IPS DF 4.7 (cell line): ENCODE data around the gene MGRN1.

Experiments
- DNase-seq: peaks from one replicate; pipeline ENCODE4 v3.0.0-alpha.2; 2013; ENCODE audit warnings: low spot score; ENCODE audit errors: extremely low read depth

The MGRN1 gene

GRCh38 chr16:4623593-4623992 lies 1.0 kb upstream of the MGRN1 start:
- DNase-seq, result no peak

DNA sequence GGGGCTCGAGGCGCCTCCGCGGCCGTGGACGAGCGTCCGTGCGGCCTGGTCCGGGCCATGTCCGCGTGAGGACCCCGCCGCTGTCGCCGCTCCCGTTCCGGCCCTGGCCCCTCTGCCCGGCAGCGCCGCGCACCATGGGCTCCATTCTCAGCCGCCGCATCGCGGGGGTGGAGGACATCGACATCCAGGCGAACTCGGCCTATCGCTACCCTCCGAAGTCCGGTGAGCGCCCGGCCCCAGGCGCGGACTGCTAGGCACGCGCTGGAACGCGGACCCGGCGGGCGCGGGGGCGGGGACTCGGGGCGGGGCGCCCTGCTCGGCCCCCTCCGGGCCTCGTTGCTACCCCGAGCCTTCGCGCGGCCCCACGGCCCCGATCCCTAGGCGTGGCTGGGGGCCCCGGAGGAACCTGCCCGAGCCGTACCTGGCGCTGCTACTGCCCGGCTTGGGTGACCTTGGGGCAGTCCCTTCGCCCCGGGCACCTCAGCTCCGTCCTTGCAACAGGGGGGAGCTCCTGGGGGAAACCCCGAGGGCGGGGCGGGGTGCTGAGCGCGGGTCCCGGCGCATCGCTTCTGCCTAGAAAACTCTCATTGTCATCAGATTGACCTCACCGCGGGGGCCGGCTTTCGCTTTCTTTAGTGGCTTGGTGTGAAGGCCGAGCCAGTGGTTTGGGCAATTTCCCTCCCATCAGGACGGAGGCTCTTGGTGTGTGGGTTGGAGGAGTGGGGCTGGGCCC lies 367 bp downstream of the MGRN1 start:
- DNase-seq, result no peak

GRCh38 chr16:4625560-4626159 lies 1.0 kb downstream of the MGRN1 start:
- no peak for DNase-seq

DNA sequence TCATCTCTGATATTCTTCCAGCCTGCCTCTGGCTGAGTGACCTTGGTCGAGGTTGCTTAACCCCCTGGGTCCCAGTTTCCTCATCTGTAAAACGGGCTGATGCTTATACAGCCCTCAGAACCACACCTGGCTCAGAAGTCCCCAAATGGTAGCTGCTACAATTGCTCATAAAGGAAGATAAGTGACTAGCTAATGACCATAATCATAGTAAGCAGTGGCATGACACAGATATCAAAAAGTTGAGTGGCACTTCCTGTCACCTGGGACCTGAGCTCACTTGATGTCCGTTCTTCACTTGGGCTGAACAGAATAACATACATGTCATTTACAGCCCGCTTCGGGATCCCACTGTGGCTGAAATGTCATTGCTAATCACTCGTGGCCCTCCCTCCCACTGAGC lies 1.8 kb downstream of the MGRN1 start:
- DNase-seq, result no peak

DNA sequence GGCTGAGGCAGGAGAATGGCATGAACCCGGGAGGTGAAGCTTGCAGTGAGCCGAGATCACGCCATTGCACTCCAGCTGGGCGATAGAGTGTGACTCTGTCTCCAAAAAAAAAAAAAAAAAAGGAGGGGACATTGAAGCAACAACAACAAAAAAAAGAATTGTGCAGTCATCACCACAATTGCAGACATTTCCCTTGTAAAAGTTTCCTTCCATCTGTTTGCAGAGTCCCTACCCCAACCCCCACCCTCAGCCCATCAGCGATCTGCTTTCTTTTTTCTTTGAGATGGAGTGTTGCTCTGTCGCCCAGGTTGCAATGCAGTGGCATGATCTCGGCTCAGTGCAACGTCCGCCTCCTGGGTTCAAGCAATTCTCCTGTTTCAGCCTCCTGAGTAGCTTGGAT lies 3.7 kb downstream of the MGRN1 start:
- no peak for DNase-seq

DNA sequence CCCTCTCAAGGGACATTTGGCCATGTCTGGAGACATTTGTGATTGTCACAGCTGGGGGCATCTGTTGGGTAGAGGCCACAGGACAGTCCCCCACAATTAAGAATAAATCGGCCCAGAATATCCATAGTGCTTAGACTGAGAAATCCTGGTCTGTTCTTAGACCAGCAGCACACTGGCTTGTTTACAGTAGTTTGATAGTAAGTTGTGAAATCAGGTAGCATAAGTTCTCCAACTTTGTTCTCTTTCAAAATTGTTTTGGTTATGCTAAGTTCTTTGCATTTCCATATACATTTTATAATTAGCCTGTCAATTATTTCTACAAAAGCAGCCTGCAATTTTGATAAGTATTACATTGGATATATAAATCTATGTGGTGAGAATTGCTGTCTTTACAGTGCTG lies 6.8 kb downstream of the MGRN1 start:
- no peak for DNase-seq

GRCh38 chr16:4633910-4634635 lies 9.4 kb downstream of the MGRN1 start:
- no peak for DNase-seq

- DNase-seq, result no peak
Measured at GRCh38 chr16:4634768-4635167, 10.1 kb downstream of the MGRN1 start.

DNA sequence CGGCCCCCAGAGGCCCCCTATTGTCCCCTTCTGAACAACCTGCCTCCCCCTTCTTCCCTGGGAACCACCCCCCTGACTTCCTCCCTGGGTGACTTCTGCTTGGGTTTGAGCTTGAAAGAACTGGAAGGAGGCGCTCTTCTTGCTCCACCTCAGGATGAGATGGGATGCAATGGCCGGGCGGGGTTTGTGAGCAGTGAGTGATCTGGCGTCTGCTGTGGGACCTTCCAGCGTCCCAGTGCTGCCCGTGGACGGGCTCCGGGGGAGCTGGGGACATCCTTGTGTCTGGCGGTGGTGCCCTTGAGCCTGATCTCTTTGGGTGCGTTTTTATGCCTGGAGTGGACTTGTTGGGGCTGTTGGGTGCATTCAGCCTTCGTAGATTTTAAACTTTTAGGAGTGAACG lies 11.6 kb downstream of the MGRN1 start:
- no peak for DNase-seq

GRCh38 chr16:4637501-4638166 lies 13.0 kb downstream of the MGRN1 start:
- DNase-seq, result no peak

- no peak for DNase-seq
Measured at GRCh38 chr16:4639899-4640509, 15.4 kb downstream of the MGRN1 start.

DNA sequence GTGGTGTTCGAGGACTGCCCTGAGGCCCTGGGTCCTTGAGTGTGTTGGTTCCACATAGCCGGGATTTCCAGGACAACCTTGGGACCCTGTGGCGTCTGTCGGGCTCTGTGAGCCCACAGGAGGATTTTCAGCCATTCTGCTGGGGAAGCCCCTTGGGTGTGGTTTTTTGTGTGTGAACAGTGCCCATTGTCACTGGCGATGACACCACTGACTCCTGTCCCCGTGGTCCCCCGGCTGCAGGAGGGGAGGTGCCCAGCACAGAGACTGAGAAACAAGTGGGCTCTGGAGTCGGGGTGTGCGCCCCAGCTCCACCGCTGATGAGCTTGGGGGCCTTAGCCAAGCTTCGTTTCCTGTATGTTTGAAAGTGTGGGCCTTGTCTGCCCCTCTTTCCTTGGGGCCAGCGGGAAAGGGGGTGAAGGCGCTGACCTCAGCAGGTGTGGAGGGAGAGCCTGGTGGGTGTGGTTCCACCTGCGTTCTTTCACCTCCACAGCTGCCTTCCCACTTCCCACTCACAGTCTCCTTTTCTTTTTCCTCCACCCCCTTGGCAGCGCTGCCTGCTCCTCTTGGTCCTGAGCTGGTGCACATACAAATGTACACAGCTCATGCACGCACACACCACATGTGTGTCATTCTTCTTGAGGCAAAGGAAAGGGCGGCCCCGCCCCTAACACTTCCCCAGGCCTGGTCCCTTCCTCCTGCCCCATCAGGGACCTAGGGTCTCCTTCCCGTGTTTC lies 16.1 kb downstream of the MGRN1 start:
- no peak for DNase-seq

DNA sequence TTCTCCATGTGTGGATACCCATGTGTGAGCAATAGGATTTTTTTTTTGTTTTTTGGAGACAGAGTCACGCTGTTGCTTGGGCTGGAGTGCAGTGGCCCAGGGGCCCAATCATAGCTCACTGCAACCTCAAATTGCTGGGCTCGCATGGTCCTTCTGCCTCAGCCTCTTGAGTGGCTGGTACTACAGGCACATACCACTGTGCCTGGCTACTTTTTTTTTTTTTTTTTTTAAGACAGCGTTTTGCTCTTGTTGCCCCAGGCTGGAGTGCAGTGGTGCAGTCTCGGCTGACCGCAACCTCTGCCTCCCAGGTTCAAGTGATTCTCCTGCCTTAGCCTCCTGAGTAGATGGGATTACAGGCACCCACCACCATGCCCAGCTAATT lies 16.7 kb downstream of the MGRN1 start:
- no peak for DNase-seq

DNA sequence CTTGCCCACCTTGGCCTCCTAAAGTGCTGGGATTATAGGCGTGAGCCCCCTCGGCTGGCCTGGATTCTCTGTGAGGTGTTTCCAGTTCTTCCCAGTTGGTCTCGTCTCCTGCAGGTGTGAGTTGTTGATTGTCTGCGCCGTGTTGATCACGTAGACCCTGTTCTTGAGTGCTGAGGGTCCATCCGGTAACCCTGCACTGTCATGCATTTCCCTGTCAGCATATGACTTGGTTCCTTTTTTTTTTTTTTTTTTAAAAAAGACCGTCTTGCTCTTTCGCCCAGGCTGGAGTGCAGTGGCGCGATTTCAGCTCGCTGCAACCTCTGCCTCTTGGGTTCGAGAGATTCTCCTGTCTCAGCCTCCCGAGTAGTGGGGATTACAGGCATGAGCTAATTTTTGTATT lies 17.3 kb downstream of the MGRN1 start:
- DNase-seq, result no peak

- DNase-seq, result no peak
Measured at GRCh38 chr16:4646773-4647643, 22.4 kb downstream of the MGRN1 start.

DNA sequence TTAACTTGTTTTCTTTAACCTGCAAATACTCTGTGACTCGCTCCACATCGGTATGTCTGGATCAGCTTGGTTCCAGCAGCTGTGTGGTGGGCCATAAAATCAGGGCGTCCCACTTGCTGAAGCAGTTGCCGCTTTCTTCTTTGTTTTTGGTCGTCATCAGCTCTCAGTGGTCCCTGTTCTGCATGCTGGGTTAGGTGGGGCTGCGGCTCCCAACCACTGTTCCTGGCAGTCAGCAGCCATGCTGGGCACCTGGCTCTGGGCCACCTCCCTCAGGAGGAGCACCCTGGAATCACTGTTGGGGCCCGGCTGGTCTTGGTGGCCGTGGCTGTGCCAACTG lies 23.0 kb downstream of the MGRN1 start:
- no peak for DNase-seq

DNA sequence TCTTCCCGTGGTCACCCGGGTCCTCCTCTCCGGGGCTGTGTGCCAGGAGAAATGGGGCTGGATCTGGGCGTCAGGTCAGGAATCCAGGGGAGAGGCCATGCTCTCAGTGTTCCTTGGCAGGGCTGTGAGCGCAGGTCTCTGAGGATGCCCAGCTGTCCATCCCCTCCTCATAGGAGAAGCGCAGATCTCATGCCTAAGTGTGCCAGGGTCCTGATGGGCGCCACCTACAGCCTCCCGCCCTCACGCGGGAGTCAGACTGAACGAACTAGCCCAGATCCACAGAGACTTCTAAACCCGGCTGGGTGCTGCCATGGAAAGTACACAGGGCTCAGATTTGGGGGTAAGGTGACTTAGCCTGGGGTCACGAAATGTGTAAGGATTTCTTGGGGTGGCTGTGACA lies 24.3 kb downstream of the MGRN1 start:
- no peak for DNase-seq

- DNase-seq, result no peak
Measured at GRCh38 chr16:4649744-4650442, 25.3 kb downstream of the MGRN1 start.

DNA sequence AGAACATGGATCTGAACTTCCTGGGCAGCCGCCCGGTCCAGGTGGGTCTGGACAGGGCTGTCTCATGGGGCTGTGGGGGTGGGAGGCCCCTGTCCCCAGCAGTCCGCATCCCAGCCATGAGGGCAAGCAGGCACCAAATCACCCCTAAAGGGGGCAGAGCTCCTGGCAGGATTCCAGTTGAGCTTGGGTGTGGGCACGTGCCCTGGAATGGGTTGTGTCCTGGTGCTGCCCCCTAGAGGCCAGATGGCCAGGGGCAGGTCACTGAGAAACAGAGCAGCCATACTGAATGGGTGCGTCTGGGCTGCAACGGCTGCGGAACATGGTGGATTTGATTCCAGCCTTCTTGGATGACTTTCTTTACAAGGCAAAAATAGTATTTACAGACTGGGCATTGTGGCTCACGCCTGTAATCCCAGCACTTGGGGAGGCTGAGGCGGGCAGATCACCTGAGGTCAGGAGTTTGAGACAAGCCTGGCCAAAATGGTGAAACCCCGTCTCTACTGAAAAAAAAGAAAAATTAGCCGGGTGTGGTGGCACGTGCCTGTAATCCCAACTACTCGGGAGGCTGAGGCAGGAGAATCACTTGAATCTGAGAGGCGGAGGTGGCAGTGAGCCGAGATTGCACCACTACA lies 25.9 kb downstream of the MGRN1 start:
- peak; percentile 66 for DNase-seq
